MM.1S (cell line): ENCODE data around the gene CHCHD3.

Experiments used
- DNase-seq: peaks from one replicate; pipeline ENCODE4 v3.0.0-alpha.2; 2015
- H2AFZ ChIP-seq: fragments of 300-600 bp; sonication (generic); 2 replicates; pipeline ENCODE4 v1.6.0; 2016; ENCODE audit warnings: antibody characterized with exemption, low read length
- H3F3A ChIP-seq: fragments of 300-600 bp; sonication (generic); 2 replicates; pipeline ENCODE4 v1.6.1; 2016; ENCODE audit warnings: mild to moderate bottlenecking, antibody characterized with exemption, low read length, moderate library complexity, mixed read lengths; ENCODE audit not compliant: insufficient read depth
- H3K27ac ChIP-seq: fragments of 300-600 bp; sonication (generic); 2 replicates; pipeline ENCODE4 v1.5.1; 2016; ENCODE audit warnings: mild to moderate bottlenecking, low read length
- H3K27me3 ChIP-seq: fragments of 300-600 bp; sonication (generic); replicated peaks from 2 replicates; pipeline ENCODE4 v1.6.0; 2016; ENCODE audit warnings: low read length; ENCODE audit not compliant: insufficient read depth
- H3K36me3 ChIP-seq: fragments of 300-600 bp; sonication (generic); replicated peaks from 2 replicates; pipeline ENCODE4 v1.6.1; 2016; ENCODE audit warnings: mild to moderate bottlenecking, low read length, mixed read lengths; ENCODE audit not compliant: insufficient read depth
- H3K4me1 ChIP-seq: fragments of 300-600 bp; sonication (generic); 2 replicates; pipeline ENCODE4 v1.6.1; 2016; ENCODE audit warnings: low read length, mixed read lengths
- H3K4me2 ChIP-seq: fragments of 300-600 bp; sonication (generic); 2 replicates; pipeline ENCODE4 v1.6.0; 2016; ENCODE audit warnings: low read depth, low read length
- H3K4me3 ChIP-seq: fragments of 300-600 bp; sonication (generic); 2 replicates; pipeline ENCODE4 v1.5.1; 2016; ENCODE audit warnings: low read length, mixed read lengths
- H3K79me2 ChIP-seq: fragments of 300-600 bp; sonication (generic); 2 replicates; pipeline ENCODE4 v1.6.1; 2016; ENCODE audit warnings: mixed run types, low read length, mixed read lengths
- H3K9ac ChIP-seq: fragments of 300-600 bp; sonication (generic); 2 replicates; pipeline ENCODE4 v1.6.1; 2016; ENCODE audit warnings: low read length, mixed read lengths
- H3K9me2 ChIP-seq: fragments of 300-600 bp; sonication (generic); replicated peaks from 2 replicates; pipeline ENCODE4 v1.6.1; 2016; ENCODE audit warnings: mild to moderate bottlenecking, low read length, mixed read lengths; ENCODE audit not compliant: insufficient read depth
- H3K9me3 ChIP-seq: fragments of 300-600 bp; sonication (generic); replicated peaks from 2 replicates; pipeline ENCODE4 v1.6.1; 2016; ENCODE audit warnings: mild to moderate bottlenecking, low read length, mixed read lengths; ENCODE audit not compliant: insufficient read depth
- H4K20me1 ChIP-seq: fragments of 300-600 bp; sonication (generic); 2 replicates; pipeline ENCODE4 v1.6.1; 2016; ENCODE audit warnings: mild to moderate bottlenecking, low read length, moderate library complexity, mixed read lengths; ENCODE audit not compliant: insufficient read depth
- EZH2 ChIP-seq: fragments of 300-600 bp; sonication (generic); optimal IDR thresholded peaks from 2 replicates; pipeline ENCODE3; 2017; ENCODE audit warnings: low read depth, mild to moderate bottlenecking, antibody characterized with exemption, low read length, mixed read lengths
- EZH2phosphoT487 ChIP-seq: fragments of 300-600 bp; sonication (generic); IDR thresholded peaks from 2 replicates; pipeline ENCODE4 v1.6.1; 2018; ENCODE audit warnings: antibody characterized with exemption, low read length
- TF ChIP-seq, protein P1 (sequence below): fragments of 300-600 bp; sonication (generic); IDR thresholded peaks from 2 replicates; pipeline ENCODE4 v1.5.1; 2016; ENCODE audit warnings: antibody characterized with exemption, low read length, mixed read lengths

CHCHD3 gene

DNA sequence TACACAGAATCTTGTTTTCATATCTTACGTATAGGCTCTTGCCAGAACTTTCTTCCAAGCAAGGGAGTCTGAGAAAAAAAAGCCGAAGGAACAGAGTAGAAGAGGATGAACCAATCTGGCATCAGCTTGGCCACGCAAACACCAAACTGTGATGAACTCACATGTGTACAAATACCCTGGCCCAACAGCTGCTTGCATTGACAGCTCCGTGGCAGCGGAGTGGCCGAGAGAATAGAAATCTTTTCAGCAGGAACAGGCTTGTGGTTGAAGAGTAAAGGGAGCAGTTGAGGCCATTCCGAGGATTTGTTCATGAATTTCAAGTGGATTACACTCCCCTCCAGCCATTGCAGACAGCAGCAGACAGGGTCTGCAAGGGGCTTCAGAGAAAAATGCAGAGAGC lies 331.8 kb downstream of the CHCHD3 start:
- H3K36me3 ChIP-seq = no peaks in the 10 kb centered on the region
- DNase-seq = no peak
- H2AFZ ChIP-seq = no peak overlapping the region
- no peak overlapping the region for H3K27ac ChIP-seq
- TF ChIP-seq EZH2 (no peak), EZH2phosphoT487 (no peak)
- TF ChIP-seq, protein P1, sequence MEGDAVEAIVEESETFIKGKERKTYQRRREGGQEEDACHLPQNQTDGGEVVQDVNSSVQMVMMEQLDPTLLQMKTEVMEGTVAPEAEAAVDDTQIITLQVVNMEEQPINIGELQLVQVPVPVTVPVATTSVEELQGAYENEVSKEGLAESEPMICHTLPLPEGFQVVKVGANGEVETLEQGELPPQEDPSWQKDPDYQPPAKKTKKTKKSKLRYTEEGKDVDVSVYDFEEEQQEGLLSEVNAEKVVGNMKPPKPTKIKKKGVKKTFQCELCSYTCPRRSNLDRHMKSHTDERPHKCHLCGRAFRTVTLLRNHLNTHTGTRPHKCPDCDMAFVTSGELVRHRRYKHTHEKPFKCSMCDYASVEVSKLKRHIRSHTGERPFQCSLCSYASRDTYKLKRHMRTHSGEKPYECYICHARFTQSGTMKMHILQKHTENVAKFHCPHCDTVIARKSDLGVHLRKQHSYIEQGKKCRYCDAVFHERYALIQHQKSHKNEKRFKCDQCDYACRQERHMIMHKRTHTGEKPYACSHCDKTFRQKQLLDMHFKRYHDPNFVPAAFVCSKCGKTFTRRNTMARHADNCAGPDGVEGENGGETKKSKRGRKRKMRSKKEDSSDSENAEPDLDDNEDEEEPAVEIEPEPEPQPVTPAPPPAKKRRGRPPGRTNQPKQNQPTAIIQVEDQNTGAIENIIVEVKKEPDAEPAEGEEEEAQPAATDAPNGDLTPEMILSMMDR = no peak
- H3F3A ChIP-seq = no peaks in the 10 kb centered on the region
- H3K4me2 ChIP-seq = peak overlapping the region; percentile 14; the same call in 1 of the 2 replicates
- H3K27me3 ChIP-seq = no peaks in the 10 kb centered on the region
- H3K9me2 ChIP-seq = no peaks in the 10 kb centered on the region
- H3K9me3 ChIP-seq = no peaks in the 10 kb centered on the region
- no peaks in the 10 kb centered on the region for H4K20me1 ChIP-seq
- no peak overlapping the region for H3K9ac ChIP-seq
- H3K4me1 ChIP-seq = no peaks in the 10 kb centered on the region
- no peaks in the 10 kb centered on the region for H3K79me2 ChIP-seq
- H3K4me3 ChIP-seq = no peak overlapping the region

GRCh38 chr7:132745510-132745909 lies 336.4 kb downstream of the CHCHD3 start:
- DNase-seq = no peak
- Histone ChIP-seq H3K4me2 (no peak overlapping the region), H3K4me3 (no peak overlapping the region), H3F3A (no peaks in the 10 kb centered on the region), H2AFZ (no peak overlapping the region), H3K27me3 (no peaks in the 10 kb centered on the region), H3K36me3 (no peaks in the 10 kb centered on the region), H3K9ac (no peak overlapping the region), H4K20me1 (no peaks in the 10 kb centered on the region), H3K9me3 (no peaks in the 10 kb centered on the region), H3K9me2 (no peaks in the 10 kb centered on the region), H3K27ac (no peak overlapping the region), H3K79me2 (no peaks in the 10 kb centered on the region), H3K4me1 (no peaks in the 10 kb centered on the region)
- TF ChIP-seq EZH2 (no peak), EZH2phosphoT487 (no peak)
- TF ChIP-seq, protein P1 = no peak

DNA sequence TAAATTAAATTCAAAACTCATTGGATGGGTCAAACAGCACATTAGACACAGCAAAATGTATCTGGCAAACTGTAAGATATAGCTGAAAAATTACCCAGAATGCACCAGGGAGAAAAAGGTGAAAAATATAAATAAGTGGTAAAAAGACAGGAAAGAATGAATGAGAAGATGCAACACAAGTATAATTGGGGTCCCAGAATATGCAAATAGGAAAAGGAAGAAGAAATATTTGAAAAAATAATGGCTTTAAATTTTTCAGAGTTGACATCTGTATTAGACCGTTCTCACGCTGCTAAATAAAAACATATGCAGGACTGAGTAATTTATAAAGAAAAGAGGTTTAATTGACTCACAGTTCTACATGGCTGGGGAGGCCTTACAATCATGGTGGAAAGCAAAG lies 337.9 kb downstream of the CHCHD3 start:
- no peaks in the 10 kb centered on the region for H3K36me3 ChIP-seq
- no peak overlapping the region for H3K27ac ChIP-seq
- TF ChIP-seq EZH2phosphoT487 (no peak), EZH2 (no peak)
- TF ChIP-seq, protein P1 = no peak
- no peak overlapping the region for H3K9ac ChIP-seq
- H2AFZ ChIP-seq = no peak overlapping the region
- H3K27me3 ChIP-seq = no peaks in the 10 kb centered on the region
- no peak overlapping the region for H3K4me3 ChIP-seq
- H3K4me2 ChIP-seq = no peak overlapping the region
- H3F3A ChIP-seq = no peaks in the 10 kb centered on the region
- no peaks in the 10 kb centered on the region for H3K9me3 ChIP-seq
- no peak for DNase-seq
- H3K79me2 ChIP-seq = no peaks in the 10 kb centered on the region
- no peaks in the 10 kb centered on the region for H3K9me2 ChIP-seq
- H4K20me1 ChIP-seq = no peaks in the 10 kb centered on the region
- H3K4me1 ChIP-seq = no peaks in the 10 kb centered on the region
